ENCODE results near the gene KANSL1.

Gene KANSL1

GRCh38 chr17:46031440-46031839, 161.8 kb downstream of the KANSL1 start:
- Histone ChIP-seq H3K4me3 (no peak overlapping the region), H3K27ac (no peak overlapping the region), H3K9me3 (no peaks in the 10 kb centered on the region), H3K4me1 (no peaks in the 10 kb centered on the region), H3K27me3 (no peaks in the 10 kb centered on the region), H3K36me3 (peaks cover 48 to 92% (median 67%) of the 10 kb centered on the region in 3 donors)
- no peak for DNase-seq
- no peak for TF ChIP-seq CTCF (IDR thresholded peaks at IDR 0.05)
- intact Hi-C loops (cut with DNase I; ENCODE audit: low total_unique reads): no loop called here

GRCh38 chr17:46030752-46031151, 162.5 kb downstream of the KANSL1 start:
- DNase-seq: no peak
- H3K4me1 ChIP-seq: no peaks in the 10 kb centered on the region
- peaks cover 48 to 92% (median 61%) of the 10 kb centered on the region in 3 donors for H3K36me3 ChIP-seq
- H3K27ac ChIP-seq: no peak overlapping the region
- intact Hi-C loops (cut with DNase I; ENCODE audit: low total_unique reads): no loop called here
- no peaks in the 10 kb centered on the region for H3K27me3 ChIP-seq
- no peaks in the 10 kb centered on the region for H3K9me3 ChIP-seq
- no peak for TF ChIP-seq CTCF (IDR thresholded peaks at IDR 0.05)
- H3K4me3 ChIP-seq: no peak overlapping the region

GRCh38 chr17:46029627-46030026, 163.6 kb downstream of the KANSL1 start:
- H3K27me3 ChIP-seq: no peaks in the 10 kb centered on the region
- peaks cover 43 to 92% (median 51%) of the 10 kb centered on the region in 3 donors for H3K36me3 ChIP-seq
- no peak overlapping the region for H3K27ac ChIP-seq
- H3K4me3 ChIP-seq: no peak overlapping the region
- no peak for DNase-seq
- TF ChIP-seq CTCF (IDR thresholded peaks at IDR 0.05): no peak
- H3K9me3 ChIP-seq: no peaks in the 10 kb centered on the region
- no peaks in the 10 kb centered on the region for H3K4me1 ChIP-seq
- intact Hi-C loops (cut with DNase I; ENCODE audit: low total_unique reads): no loop called here

GRCh38 chr17:46028981-46029565, 164.2 kb downstream of the KANSL1 start:
- Histone ChIP-seq H3K9me3 (no peaks in the 10 kb centered on the region), H3K4me3 (no peak overlapping the region), H3K36me3 (peaks cover 37 to 90% (median 45%) of the 10 kb centered on the region in 3 donors), H3K27ac (no peak overlapping the region), H3K4me1 (no peaks in the 10 kb centered on the region), H3K27me3 (no peaks in the 10 kb centered on the region)
- intact Hi-C loops (cut with DNase I; ENCODE audit: low total_unique reads): no loop called here
- DNase-seq: no peak
- TF ChIP-seq CTCF (IDR thresholded peaks at IDR 0.05): no peak

- no peak for DNase-seq
- Histone ChIP-seq H3K4me3 (no peak overlapping the region), H3K27me3 (no peaks in the 10 kb centered on the region), H3K27ac (no peak overlapping the region), H3K4me1 (no peaks in the 10 kb centered on the region), H3K36me3 (peaks cover 30 to 90% (median 38%) of the 10 kb centered on the region in 3 donors), H3K9me3 (no peaks in the 10 kb centered on the region)
- TF ChIP-seq CTCF (IDR thresholded peaks at IDR 0.05): no peak
- intact Hi-C loops (cut with DNase I; ENCODE audit: low total_unique reads): no loop called here
Observed at GRCh38 chr17:46028374-46028773, 164.9 kb downstream of the KANSL1 start.

DNA sequence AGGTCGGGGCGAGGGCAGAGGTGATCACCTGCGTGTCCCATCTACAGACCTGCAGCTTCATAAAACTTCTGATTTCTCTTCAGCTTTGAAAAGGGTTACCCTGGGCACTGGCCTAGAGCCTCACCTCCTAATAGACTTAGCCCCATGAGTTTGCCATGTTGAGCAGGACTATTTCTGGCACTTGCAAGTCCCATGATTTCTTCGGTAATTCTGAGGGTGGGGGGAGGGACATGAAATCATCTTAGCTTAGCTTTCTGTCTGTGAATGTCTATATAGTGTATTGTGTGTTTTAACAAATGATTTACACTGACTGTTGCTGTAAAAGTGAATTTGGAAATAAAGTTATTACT, 165.3 kb downstream of the KANSL1 start:
- H3K27ac ChIP-seq: no peak overlapping the region
- intact Hi-C loops (cut with DNase I; ENCODE audit: low total_unique reads): no loop called here
- no peaks in the 10 kb centered on the region for H3K9me3 ChIP-seq
- H3K36me3 ChIP-seq: peaks cover 26 to 90% (median 34%) of the 10 kb centered on the region in 3 donors
- H3K4me3 ChIP-seq: no peak overlapping the region
- no peaks in the 10 kb centered on the region for H3K4me1 ChIP-seq
- no peak for TF ChIP-seq CTCF (IDR thresholded peaks at IDR 0.05)
- no peak for DNase-seq
- no peaks in the 10 kb centered on the region for H3K27me3 ChIP-seq

Data from tibial artery (tissue), 4 donors.